Dedifferentiated amniotic fluid mesenchymal stem cell (primary cell): ENCODE data around the gene GANAB.
A peak's percentile ranks its signal among the peaks of the same experiment; 100 is the strongest.
"Not testable (repeated sequence)": the region's sequence is repeated elsewhere in the genome, so short reads cannot be mapped to it uniquely, and the experiment has no call there.

Source experiments
- DNase-seq: peaks from one replicate; pipeline ENCODE4 v3.0.0-alpha.2; 2016; ENCODE audit errors: extremely low spot score

GANAB gene

GRCh38 chr11:62667460-62667859 is 21.0 kb upstream of the GANAB start:
- no peak for DNase-seq

- DNase-seq: no peak
These were observed 20.0 kb upstream of the GANAB start for GRCh38 chr11:62666259-62666926.

DNA sequence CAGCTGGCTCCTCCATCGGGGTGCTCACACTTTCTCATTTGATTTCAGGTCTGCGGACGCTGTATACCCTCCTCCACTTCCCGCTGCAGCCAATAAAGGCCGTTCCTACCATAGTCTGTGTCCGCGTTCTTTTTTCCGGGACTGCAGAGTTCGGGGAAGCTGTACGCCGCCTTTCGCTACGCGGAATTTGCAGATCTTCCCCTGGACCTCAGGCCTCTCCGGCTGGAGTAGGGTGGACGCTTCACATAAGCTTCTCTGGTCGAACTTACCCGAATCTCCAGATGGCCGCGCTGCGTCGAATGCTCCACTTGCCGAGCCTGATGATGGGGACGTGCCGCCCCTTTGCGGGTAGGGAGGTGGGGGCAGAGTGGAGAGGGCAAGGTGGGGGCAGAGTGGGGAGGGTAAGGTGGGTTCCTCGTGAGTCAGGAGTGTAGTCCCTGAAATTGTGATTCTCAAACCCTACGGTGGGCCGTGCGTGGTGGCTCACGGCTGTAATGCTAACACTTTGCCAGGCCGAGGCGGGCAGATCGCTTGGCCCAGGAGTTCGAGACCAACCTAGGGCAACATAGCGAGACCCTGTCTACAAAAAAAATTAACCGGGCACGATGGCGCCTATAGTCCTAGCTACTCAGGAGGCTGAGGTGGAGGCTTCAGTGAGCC is 19.3 kb upstream of the GANAB start:
- DNase-seq: peak; percentile 45

DNA sequence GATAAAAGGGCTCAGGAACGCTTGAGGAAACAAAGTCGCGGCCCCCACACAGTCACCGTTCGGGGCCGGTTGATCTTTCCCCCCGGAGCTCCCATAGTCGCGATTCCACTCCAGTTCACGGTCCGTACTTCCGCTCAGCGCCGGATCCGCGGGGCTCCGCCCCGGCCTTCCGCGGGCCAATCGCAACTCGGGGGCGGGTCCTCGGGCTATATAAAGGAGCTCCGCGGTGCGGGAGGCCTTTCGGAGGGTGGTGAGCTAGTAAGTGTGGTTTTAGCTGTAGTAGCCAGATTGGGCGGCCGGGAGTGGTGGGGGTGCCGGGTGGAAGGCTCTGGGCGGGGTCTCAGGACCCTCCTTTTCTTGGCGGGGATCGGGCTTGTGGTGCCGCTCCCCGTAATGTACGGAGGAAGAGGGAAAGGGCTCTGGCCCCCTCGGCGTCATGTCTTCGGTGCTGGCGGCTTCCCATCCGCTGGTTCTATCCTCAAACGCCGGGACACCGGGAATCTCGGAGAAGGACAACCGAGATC is 18.7 kb upstream of the GANAB start, which contains the start of the genes C11orf98 and CSKMT:
TSS of gene C11orf98 (minus strand) at position 136 of the 524 bp plus-strand sequence. CDS start at position 95, 41 bp downstream.
TSS of gene CSKMT (plus strand) at position 238 of the 524 bp plus-strand sequence. CDS start 568 bp downstream, outside the sequence.
- peak; percentile 92 for DNase-seq

GRCh38 chr11:62664405-62665074 is 18.1 kb upstream of the GANAB start:
- DNase-seq: no peak

DNA sequence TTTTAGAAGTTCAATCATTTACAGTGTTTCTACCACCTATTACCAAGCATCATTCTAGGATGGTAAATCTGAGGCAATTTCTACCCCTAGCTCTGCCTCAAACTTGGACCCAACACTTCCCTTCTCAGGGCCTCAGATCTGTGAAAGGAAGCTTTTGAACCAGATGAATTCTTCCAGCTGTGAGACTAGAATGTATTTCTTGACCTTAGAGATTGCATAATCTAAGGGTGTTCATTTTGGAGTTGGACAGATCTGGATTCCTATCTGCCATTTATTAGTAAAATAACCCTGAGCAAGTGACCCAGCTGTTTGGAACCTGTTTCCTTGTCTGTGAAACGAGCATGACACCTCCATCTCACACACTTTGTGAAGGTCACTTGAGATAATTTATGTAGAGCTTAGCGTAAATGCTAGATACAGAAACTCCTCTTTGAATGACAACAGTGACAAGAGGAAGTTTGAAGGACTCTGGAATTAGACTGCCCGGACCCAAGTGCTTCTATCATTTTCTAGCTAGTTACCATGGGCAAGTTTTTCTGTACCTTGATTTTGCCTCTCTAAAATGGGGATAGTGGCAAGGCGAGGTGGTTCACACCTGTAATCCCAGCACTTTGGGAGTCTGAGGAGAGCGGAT is 10.5 kb upstream of the GANAB start:
- DNase-seq: no peak

DNA sequence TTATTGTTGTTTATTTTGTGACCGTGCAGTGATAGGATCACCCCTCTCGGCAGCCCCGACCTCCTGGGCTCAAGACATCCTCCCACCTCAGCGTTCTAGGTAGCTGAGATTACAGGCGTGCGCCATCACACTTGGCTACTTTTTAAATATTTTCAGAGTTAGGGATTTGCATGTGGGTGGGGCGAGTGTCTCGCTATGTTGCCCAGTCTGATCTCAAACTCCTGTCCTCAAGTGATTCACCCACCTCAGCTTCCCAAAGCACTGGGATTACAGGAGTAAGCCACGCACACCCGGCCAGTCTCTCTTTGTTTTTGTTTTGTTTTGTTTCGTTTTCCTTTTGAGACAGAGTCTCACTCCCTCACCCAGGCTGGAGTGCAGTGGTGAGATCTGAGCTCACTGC is 7.9 kb upstream of the GANAB start:
- DNase-seq: no peak

DNA sequence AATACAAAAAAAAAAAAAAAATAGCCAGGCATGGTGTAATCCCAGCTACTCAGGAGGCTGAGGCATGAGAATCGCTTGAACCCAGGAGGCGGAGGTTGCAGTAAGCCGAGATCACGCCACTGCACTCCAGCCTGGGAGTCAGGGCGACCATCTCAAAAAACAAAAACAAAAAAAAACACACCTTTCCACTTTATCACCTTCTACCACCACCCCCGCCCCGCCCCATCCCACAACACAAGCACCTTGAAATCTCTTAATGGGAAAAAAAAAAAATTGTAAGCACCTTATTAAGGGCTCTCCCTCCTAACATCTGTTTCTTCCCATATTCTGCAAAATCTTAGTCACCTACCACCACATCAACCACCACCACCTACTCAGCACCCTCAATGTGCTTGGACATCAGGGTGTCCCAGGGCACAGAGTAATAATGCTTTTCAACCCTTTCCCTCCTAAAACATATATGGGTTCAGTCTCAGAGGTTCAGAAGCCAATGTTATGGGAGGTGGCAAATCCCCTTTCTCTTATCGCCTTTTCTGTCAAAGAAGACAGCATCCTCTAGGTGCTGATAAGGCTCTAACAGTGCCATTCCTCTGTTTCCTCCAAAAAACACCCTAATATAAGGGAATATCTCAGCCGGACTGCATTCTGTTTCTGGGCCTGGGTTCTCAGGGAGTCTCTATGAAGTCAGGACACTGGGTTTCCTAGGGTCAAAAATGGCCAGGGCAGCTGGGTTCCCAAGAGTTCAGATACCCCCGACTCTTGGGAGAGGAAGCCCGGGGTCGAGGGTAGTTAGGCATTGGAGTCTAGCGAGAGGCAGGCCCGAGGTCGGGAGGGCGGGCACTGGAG is 6.0 kb upstream of the GANAB start:
- DNase-seq: no peak

DNA sequence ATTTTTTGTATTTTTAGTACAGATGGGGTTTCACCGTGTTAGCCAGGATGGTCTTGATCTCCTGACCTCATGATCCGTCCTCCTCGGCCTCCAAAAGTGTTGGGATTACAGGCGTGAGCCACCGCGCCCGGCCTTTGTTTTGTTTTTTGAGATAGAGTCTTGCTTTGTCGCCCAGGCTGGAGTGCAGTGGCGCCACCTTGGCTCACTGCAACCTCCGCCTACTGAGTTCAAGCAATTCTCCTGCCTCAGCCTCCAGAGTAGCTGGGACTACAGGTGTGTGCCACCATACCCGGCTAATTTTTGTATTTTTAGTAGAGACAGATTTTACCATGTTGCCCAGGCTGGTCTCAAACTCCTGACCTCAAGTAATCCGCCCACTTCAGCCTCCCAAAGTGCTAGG is 3.9 kb upstream of the GANAB start:
- not testable (repeated sequence) for DNase-seq

GRCh38 chr11:62649486-62649885 is 3.1 kb upstream of the GANAB start:
- DNase-seq: no peak

DNA sequence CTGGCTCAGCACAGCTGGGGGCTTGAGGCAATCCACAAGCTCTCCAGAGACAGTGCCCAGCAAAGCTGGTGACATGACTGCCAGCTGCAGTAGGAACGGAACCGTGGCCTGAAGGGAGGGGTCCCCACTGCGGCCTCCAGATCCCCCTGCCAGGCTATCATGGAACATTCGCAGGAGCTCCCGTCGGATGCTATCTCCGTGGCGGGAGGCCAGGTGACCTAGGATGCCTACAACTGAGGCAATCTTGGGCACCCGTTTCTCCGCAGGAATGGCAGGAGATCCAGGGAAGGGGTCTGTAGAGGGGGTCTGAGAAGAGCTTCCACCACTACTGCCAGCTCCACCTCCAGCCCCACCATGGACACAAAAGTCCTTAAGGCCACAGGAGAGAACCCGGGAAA is 2.6 kb upstream of the GANAB start:
- no peak for DNase-seq

- no peak for DNase-seq
These were observed 2.0 kb upstream of the GANAB start for GRCh38 chr11:62648185-62648966.

GRCh38 chr11:62647609-62648005 is 1.2 kb upstream of the GANAB start:
- no peak for DNase-seq

DNA sequence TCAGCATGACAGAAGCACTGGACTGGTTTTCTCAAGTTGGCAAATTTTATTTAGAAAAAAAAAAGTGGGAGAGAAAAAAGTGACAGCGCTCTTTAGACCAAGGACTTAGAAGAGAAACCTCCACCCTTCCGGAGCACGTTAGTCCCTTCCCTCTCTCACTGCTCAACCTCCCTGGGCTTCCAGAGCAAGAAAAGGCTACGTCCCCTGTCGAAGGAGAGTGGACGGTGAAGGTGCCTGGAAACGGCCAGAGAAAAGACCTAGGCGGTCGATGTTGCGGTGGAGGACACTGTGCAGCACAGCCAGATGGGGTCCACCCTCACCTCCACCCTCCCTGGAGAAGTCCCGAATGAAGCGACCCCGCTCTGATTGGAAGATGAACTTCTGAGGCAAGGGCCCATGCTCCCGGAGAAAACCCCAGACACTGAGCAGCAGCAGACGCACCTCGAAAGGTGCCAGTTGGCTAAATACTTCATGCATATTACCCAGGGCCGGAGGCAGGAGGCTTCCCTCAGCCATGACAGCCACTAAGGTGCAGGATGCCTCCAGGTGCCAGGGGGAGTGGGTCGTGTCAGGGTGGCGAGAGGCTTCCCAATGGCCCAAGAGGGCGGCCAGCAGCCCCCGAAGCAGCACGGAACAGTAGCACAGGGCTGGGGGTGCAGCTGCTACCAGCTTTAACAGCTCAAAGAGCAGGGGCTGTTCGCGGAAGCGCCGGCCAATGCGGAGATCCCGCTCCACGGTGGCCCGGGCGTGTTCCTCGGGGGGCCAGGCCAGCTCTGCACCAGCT is 604 bp upstream of the GANAB start:
- DNase-seq: no peak

- no peak for DNase-seq
These were observed 805 bp downstream of the GANAB start for GRCh38 chr11:62645671-62645945.

DNA sequence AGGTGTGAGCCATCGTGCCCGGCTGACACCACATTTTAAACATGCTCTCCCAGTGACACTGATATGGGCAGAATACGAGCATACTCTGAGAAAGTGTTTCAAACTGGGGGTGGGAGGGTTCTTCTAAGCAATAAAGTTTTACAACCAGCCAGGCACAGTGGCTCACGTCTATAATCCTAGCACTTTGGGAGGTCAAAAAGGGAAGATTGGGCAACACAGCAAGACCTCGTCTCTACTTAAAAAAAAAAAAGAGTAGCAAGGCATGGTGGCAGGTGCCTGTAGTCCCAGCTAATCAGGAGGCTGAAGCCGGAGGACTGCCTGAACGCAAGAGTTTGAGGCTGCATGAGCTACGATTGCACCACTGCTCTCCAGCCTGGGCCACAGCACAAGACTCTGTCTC is 2.2 kb downstream of the GANAB start:
- no peak for DNase-seq

DNA sequence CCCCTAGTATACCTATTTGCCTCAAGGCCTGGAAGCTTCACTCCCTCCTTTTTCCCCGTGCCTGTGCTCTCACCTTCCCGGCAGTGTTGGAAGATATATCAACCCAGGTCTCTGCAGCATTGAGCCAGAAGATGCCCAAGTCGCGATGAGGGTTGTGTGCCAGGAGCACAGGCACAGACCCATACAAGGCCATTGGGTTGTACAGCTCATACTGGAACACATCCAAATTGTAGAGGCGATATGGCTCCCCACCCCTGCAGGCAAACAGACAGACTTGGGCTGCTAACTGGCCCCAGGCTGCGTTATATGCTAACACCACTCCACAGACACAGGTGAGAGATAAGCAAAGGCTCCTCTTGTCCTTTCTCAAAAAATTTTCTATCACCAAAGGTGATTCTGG is 13.9 kb downstream of the GANAB start:
- DNase-seq: no peak

DNA sequence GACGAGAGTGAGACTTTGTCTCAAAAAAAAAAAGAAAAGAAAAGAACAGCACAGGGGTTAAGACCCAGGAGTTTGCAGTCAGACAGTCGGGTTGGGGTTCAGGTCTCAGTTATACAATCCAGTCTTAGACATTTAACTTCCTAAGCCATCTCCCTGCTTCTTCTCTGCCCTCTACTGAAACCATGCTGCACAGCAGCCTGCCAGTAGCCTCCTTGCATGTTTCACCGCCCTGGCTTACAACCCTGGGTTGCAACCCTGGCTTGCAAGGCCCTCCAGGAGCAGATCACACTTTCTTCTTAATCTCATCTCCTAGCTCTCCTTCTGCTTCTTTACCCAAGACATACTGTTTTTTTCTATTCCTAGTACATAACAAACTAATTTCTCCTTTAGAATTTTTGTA is 18.7 kb downstream of the GANAB start:
- no peak for DNase-seq

- DNase-seq: no peak
These were observed 23.8 kb downstream of the GANAB start for GRCh38 chr11:62622476-62623089.
